Lower lobe of right lung (tissue), 2 donors: ENCODE measurements around the gene FAS. TPM values are rescaled to one million over a fixed set of nuclear protein-coding genes. Genes with fewer than 3 reads are reported as not detected.

ENCODE experiments used
- ATAC-seq, 2 donors: fragments of 200-7000 bp; cut with Tn5 transposase; one replicate each; pipeline ENCODE4 v1.9.1; 2020 to 2022; ENCODE audit warnings: mild to moderate bottlenecking in 2 of 2, moderate library complexity in 2 of 2
- DNase-seq: peaks from one replicate; pipeline ENCODE4 v3.0.0-alpha.2; 2020
- H3K27ac ChIP-seq: fragments of 200-600 bp; one replicate; pipeline ENCODE4 v1.8.0; 2022
- H3K27me3 ChIP-seq: fragments of 200-600 bp; one replicate; pipeline ENCODE4 v1.8.0; 2022; ENCODE audit warnings: low read depth
- H3K36me3 ChIP-seq: fragments of 200-600 bp; one replicate; pipeline ENCODE4 v1.8.0; 2022; ENCODE audit warnings: mild to moderate bottlenecking
- H3K4me1 ChIP-seq: fragments of 200-600 bp; one replicate; pipeline ENCODE4 v1.8.0; 2022
- H3K4me3 ChIP-seq: fragments of 200-600 bp; one replicate; pipeline ENCODE4 v1.8.0; 2022; ENCODE audit warnings: mild to moderate bottlenecking
- H3K9me3 ChIP-seq: fragments of 200-600 bp; one replicate; pipeline ENCODE4 v1.8.0; 2022
- CTCF ChIP-seq: fragments of 200-600 bp; IDR thresholded peaks from one replicate; pipeline ENCODE4 v1.8.0; 2022; ENCODE audit warnings: antibody characterized with exemption, mild to moderate bottlenecking
- intact Hi-C: fragments of 100-400 bp; cut with DNase I; formaldehyde crosslinking; loops from one replicate; pipeline ENCODE4 v1.11.0; 2022
- total RNA-seq: library from RNA; stranded (reverse); fragmentation: NEBNext Ultra II Directional; extraction: Animal tissue kit (Norgen Biotek cat#: 25700); gene quantifications from one replicate; pipeline ENCODE4 v1.2.1, GENCODE V29; 2021
- donor health status: DM: no; HTN: yes; CAD: no; lungs with severe emphysema.

The FAS gene
- total RNA-seq, 1 donor from 2014 or later = 35.7 TPM

- Histone ChIP-seq H3K27ac (no peak overlapping the region), H3K36me3 (no peaks in the 10 kb centered on the region), H3K4me3 (no peak overlapping the region), H3K9me3 (no peaks in the 10 kb centered on the region), H3K4me1 (peaks cover 30% of the 10 kb centered on the region), H3K27me3 (no peaks in the 10 kb centered on the region)
- intact Hi-C loops = loop anchor here (10.0 kb wide), 1 partner anchor 48 kb away; no protein-coding TSS in a partner anchor
- ATAC-seq = no peak
- TF ChIP-seq CTCF = no peak
- DNase-seq = no peak
Observed at GRCh38 chr10:88982366-88982765, 8.2 kb upstream of the FAS start.

GRCh38 chr10:88983206-88983605 is 7.4 kb upstream of the FAS start:
- Histone ChIP-seq H3K27me3 (no peaks in the 10 kb centered on the region), H3K27ac (no peak overlapping the region), H3K36me3 (no peaks in the 10 kb centered on the region), H3K4me1 (peaks cover 38% of the 10 kb centered on the region), H3K9me3 (no peaks in the 10 kb centered on the region), H3K4me3 (no peak overlapping the region)
- ATAC-seq (no peak), DNase-seq (no peak)
- intact Hi-C loops = loop anchor here (10.0 kb wide), 1 partner anchor 48 kb away; no protein-coding TSS in a partner anchor
- no peak for TF ChIP-seq CTCF

- intact Hi-C loops = loop anchor here (10.0 kb wide), 1 partner anchor 49 kb away; no protein-coding TSS in a partner anchor
- DNase-seq = no peak
- Histone ChIP-seq H3K27ac (peak overlapping the region; percentile 13), H3K9me3 (no peaks in the 10 kb centered on the region), H3K4me3 (no peak overlapping the region), H3K4me1 (peaks cover 44% of the 10 kb centered on the region), H3K36me3 (no peaks in the 10 kb centered on the region), H3K27me3 (no peaks in the 10 kb centered on the region)
- no peak for ATAC-seq
- TF ChIP-seq CTCF = no peak
Observed at GRCh38 chr10:88983939-88984338, 6.7 kb upstream of the FAS start.

GRCh38 chr10:88984525-88984924 is 6.1 kb upstream of the FAS start:
- TF ChIP-seq CTCF = no peak
- DNase-seq = no peak
- Histone ChIP-seq H3K9me3 (no peaks in the 10 kb centered on the region), H3K27ac (no peak overlapping the region), H3K36me3 (no peaks in the 10 kb centered on the region), H3K4me1 (peaks cover 50% of the 10 kb centered on the region), H3K27me3 (no peaks in the 10 kb centered on the region), H3K4me3 (no peak overlapping the region)
- no peak for ATAC-seq
- intact Hi-C loops = loop anchor here (10.0 kb wide), 1 partner anchor 50 kb away; no protein-coding TSS in a partner anchor

GRCh38 chr10:88986549-88987242 is 3.9 kb upstream of the FAS start:
- Histone ChIP-seq H3K4me3 (no peak overlapping the region), H3K36me3 (no peaks in the 10 kb centered on the region), H3K4me1 (peaks cover 53% of the 10 kb centered on the region), H3K27ac (no peak overlapping the region), H3K27me3 (no peaks in the 10 kb centered on the region), H3K9me3 (no peaks in the 10 kb centered on the region)
- peak; percentile 80 for TF ChIP-seq CTCF
- ATAC-seq = no peak
- DNase-seq = no peak
- intact Hi-C loops = loop anchor here (10.0 kb wide), 1 partner anchor 52 kb away; no protein-coding TSS in a partner anchor
